GM19455 (cell line): ENCODE results near the gene TTLL1.
"Not testable (repeated sequence)": the region's sequence is repeated elsewhere in the genome, so short reads cannot be mapped to it uniquely, and the experiment has no call there.

ENCODE experiments used
- ATAC-seq: cut with Tn5 transposase; IDR thresholded peaks from one replicate; pipeline ENCODE4 v1.9.1; 2021; ENCODE audit not compliant: unreplicated experiment

TTLL1 gene

GRCh38 chr22:43014316-43014868, 74.8 kb downstream of the TTLL1 start:
- ATAC-seq = no peak

GRCh38 chr22:43013355-43014315, 75.6 kb downstream of the TTLL1 start:
- no peak for ATAC-seq

- no peak for ATAC-seq
Measured at GRCh38 chr22:43012390-43012789, 76.8 kb downstream of the TTLL1 start.

- ATAC-seq = no peak
Measured at GRCh38 chr22:43011079-43011478, 78.1 kb downstream of the TTLL1 start.

- ATAC-seq = no peak
Measured at GRCh38 chr22:43009444-43009843, 79.7 kb downstream of the TTLL1 start.

- ATAC-seq = no peak
Measured at GRCh38 chr22:43008921-43009320, 80.3 kb downstream of the TTLL1 start.

- no peak for ATAC-seq
Measured at GRCh38 chr22:43008509-43008908, 80.7 kb downstream of the TTLL1 start.

- ATAC-seq = no peak
Measured at GRCh38 chr22:43007519-43008102, 81.6 kb downstream of the TTLL1 start.

GRCh38 chr22:43006753-43007152, 82.4 kb downstream of the TTLL1 start:
- ATAC-seq = no peak

GRCh38 chr22:43006016-43006505, 83.1 kb downstream of the TTLL1 start:
- no peak for ATAC-seq

- ATAC-seq = no peak
Measured at GRCh38 chr22:43005106-43005505, 84.1 kb downstream of the TTLL1 start.

GRCh38 chr22:43004362-43005035, 84.7 kb downstream of the TTLL1 start:
- no peak for ATAC-seq

GRCh38 chr22:43002202-43002586, 87.0 kb downstream of the TTLL1 start:
- ATAC-seq = no peak

GRCh38 chr22:43001271-43002201, 87.7 kb downstream of the TTLL1 start:
- no peak for ATAC-seq

- ATAC-seq = no peak
Measured at GRCh38 chr22:43000441-43001175, 88.6 kb downstream of the TTLL1 start.

- no peak for ATAC-seq
Measured at GRCh38 chr22:42997582-42998090, 91.6 kb downstream of the TTLL1 start.

GRCh38 chr22:42996646-42997365, 92.4 kb downstream of the TTLL1 start:
- ATAC-seq = no peak

- ATAC-seq = not testable (repeated sequence)
Measured at GRCh38 chr22:42995654-42996053, 93.5 kb downstream of the TTLL1 start.
